ENCODE measurements around the gene SPTBN4. TPM values are rescaled to one million over a fixed set of nuclear protein-coding genes. Genes with fewer than 3 reads are reported as not detected.

Gene SPTBN4
- total RNA-seq = 0.72 and 1.2 TPM in 2 replicates

GRCh38 chr19:40466985-40467734, at the start of gene SPTBN4:
TSS of gene SPTBN4 (plus strand) at chr19:40467001. CDS start at chr19:40472622, 5,621 bp downstream.
- peaks cover 22% of the 10 kb centered on the region for H3K4me1 ChIP-seq (ENCODE audit: insufficient read depth, low read length)
- H3K9me3 ChIP-seq (ENCODE audit: low read depth, low read length) = no peaks in the 10 kb centered on the region
- no peak within 1 kb of the TSS for H3K27ac ChIP-seq (ENCODE audit: low read depth, low read length)
- H3K79me2 ChIP-seq (ENCODE audit: insufficient read depth, low read length) = no peaks in the 10 kb centered on the region
- no peaks in the 10 kb centered on the region for H3K36me3 ChIP-seq (ENCODE audit: insufficient read depth, low read length)
- H3K4me3 ChIP-seq (ENCODE audit: insufficient read depth, low read length) = peak within 1 kb of the TSS; percentile 82
- peak within 1 kb of the TSS; percentile 51 for H2AFZ ChIP-seq (ENCODE audit: low read length)
- peaks cover 13% of the 10 kb centered on the region for H3K27me3 ChIP-seq (ENCODE audit: insufficient read depth, low read length)
- DNase-seq (ENCODE audit: insufficient read length, low spot score, missing footprints) = peak; percentile 91
- no peaks in the 10 kb centered on the region for H4K20me1 ChIP-seq (ENCODE audit: insufficient read depth, low read length)
- no peak for TF ChIP-seq CTCF (IDR thresholded peaks at IDR 0.05; ENCODE audit: extremely low read depth, low read depth, low read length)
- H3K4me2 ChIP-seq (ENCODE audit: insufficient read depth, low read length) = peak within 1 kb of the TSS; percentile 81

- Histone ChIP-seq H3K27me3 (ENCODE audit: insufficient read depth, low read length) (no peaks in the 10 kb centered on the region), H4K20me1 (ENCODE audit: insufficient read depth, low read length) (no peaks in the 10 kb centered on the region), H3K9me3 (ENCODE audit: low read depth, low read length) (no peaks in the 10 kb centered on the region), H3K4me3 (ENCODE audit: insufficient read depth, low read length) (no peak overlapping the region), H3K4me1 (ENCODE audit: insufficient read depth, low read length) (peaks cover 21% of the 10 kb centered on the region), H3K36me3 (ENCODE audit: insufficient read depth, low read length) (peaks cover 7% of the 10 kb centered on the region), H3K79me2 (ENCODE audit: insufficient read depth, low read length) (peaks cover 7% of the 10 kb centered on the region), H3K27ac (ENCODE audit: low read depth, low read length) (no peak overlapping the region), H2AFZ (ENCODE audit: low read length) (peak overlapping the region; percentile 82), H3K4me2 (ENCODE audit: insufficient read depth, low read length) (no peak overlapping the region)
- peak; percentile 78 for DNase-seq (ENCODE audit: insufficient read length, low spot score, missing footprints)
- TF ChIP-seq CTCF (IDR thresholded peaks at IDR 0.05; ENCODE audit: extremely low read depth, low read depth, low read length) = no peak
These were observed 49.2 kb upstream of the SPTBN4 start for GRCh38 chr19:40417643-40417981.

- Histone ChIP-seq H3K36me3 (ENCODE audit: insufficient read depth, low read length) (peaks cover 11% of the 10 kb centered on the region), H3K27me3 (ENCODE audit: insufficient read depth, low read length) (no peaks in the 10 kb centered on the region), H3K9me3 (ENCODE audit: low read depth, low read length) (no peaks in the 10 kb centered on the region), H3K4me1 (ENCODE audit: insufficient read depth, low read length) (peaks cover 23% of the 10 kb centered on the region), H3K79me2 (ENCODE audit: insufficient read depth, low read length) (peaks cover 11% of the 10 kb centered on the region), H3K4me3 (ENCODE audit: insufficient read depth, low read length) (no peak overlapping the region), H3K27ac (ENCODE audit: low read depth, low read length) (no peak overlapping the region), H3K4me2 (ENCODE audit: insufficient read depth, low read length) (no peak overlapping the region), H2AFZ (ENCODE audit: low read length) (no peak overlapping the region), H4K20me1 (ENCODE audit: insufficient read depth, low read length) (no peaks in the 10 kb centered on the region)
- no peak for TF ChIP-seq CTCF (IDR thresholded peaks at IDR 0.05; ENCODE audit: extremely low read depth, low read depth, low read length)
- no peak for DNase-seq (ENCODE audit: insufficient read length, low spot score, missing footprints)
These were observed 48.8 kb upstream of the SPTBN4 start for GRCh38 chr19:40418040-40418439.

- H3K4me2 ChIP-seq (ENCODE audit: insufficient read depth, low read length) = no peak overlapping the region
- no peak overlapping the region for H3K4me3 ChIP-seq (ENCODE audit: insufficient read depth, low read length)
- no peaks in the 10 kb centered on the region for H4K20me1 ChIP-seq (ENCODE audit: insufficient read depth, low read length)
- H3K27ac ChIP-seq (ENCODE audit: low read depth, low read length) = no peak overlapping the region
- DNase-seq (ENCODE audit: insufficient read length, low spot score, missing footprints) = no peak
- H3K27me3 ChIP-seq (ENCODE audit: insufficient read depth, low read length) = no peaks in the 10 kb centered on the region
- peaks cover 15% of the 10 kb centered on the region for H3K36me3 ChIP-seq (ENCODE audit: insufficient read depth, low read length)
- no peaks in the 10 kb centered on the region for H3K9me3 ChIP-seq (ENCODE audit: low read depth, low read length)
- TF ChIP-seq CTCF (IDR thresholded peaks at IDR 0.05; ENCODE audit: extremely low read depth, low read depth, low read length) = no peak
- H3K4me1 ChIP-seq (ENCODE audit: insufficient read depth, low read length) = peaks cover 23% of the 10 kb centered on the region
- H3K79me2 ChIP-seq (ENCODE audit: insufficient read depth, low read length) = peaks cover 22% of the 10 kb centered on the region
- no peak overlapping the region for H2AFZ ChIP-seq (ENCODE audit: low read length)
These were observed 47.7 kb upstream of the SPTBN4 start for GRCh38 chr19:40419066-40419612.

Data from osteoblast (primary cell).